WTC11 (cell line): ENCODE data around the gene TMEM181. TPM values are rescaled to one million over a fixed set of nuclear protein-coding genes. Genes with fewer than 3 reads are reported as not detected.

Experiments
- ATAC-seq: fragments of 200-7000 bp; cut with Tn5 transposase; 2 replicates; pipeline ENCODE4 v1.10.0; 2021; ENCODE audit warnings: mild to moderate bottlenecking, moderate library complexity
- CTCF ChIA-PET: fragments of 300-600 bp; sonication (Branson Sonifier 250); formaldehyde crosslinking; loops from one replicate; lab custom pipeline; 2021; ENCODE audit warnings: antibody characterized with exemption; lab: Charles Lee
- POLR2A ChIA-PET: fragments of 350-600 bp; sonication (Branson Sonifier 250); formaldehyde crosslinking; loops from one replicate; lab custom pipeline; 2021; ENCODE audit warnings: antibody characterized with exemption; lab: Charles Lee
- DNase-seq: peaks from one replicate; pipeline ENCODE4 v3.0.0; 2021; ENCODE audit warnings: low spot score
- H3K27ac Mint-ChIP-seq: 2 replicates; pipeline ENCODE4 v1.8.0; 2021; ENCODE audit warnings: mixed read lengths
- H3K27me3 Mint-ChIP-seq: 2 replicates; pipeline ENCODE4 v1.8.0; 2021; ENCODE audit warnings: low read depth, mild to moderate bottlenecking, moderate library complexity, mixed read lengths
- H3K36me3 Mint-ChIP-seq: 2 replicates; pipeline ENCODE4 v1.8.0; 2021; ENCODE audit warnings: mixed read lengths
- H3K4me1 Mint-ChIP-seq: 2 replicates; pipeline ENCODE4 v1.8.0; 2022; ENCODE audit warnings: mixed read lengths
- H3K4me3 Mint-ChIP-seq: 2 replicates; pipeline ENCODE4 v1.8.0; 2021; ENCODE audit warnings: mild to moderate bottlenecking, moderate library complexity, mixed read lengths
- H3K9me3 Mint-ChIP-seq: 2 replicates; pipeline ENCODE4 v1.8.0; 2021; ENCODE audit warnings: mixed read lengths
- CREM ChIP-seq: sonication (generic); formaldehyde crosslinking; IDR thresholded peaks from 2 replicates; pipeline ENCODE4 v1.8.1; 2022; ENCODE audit warnings: mild to moderate bottlenecking, missing genetic modification reagents, moderate library complexity
- KAT7 ChIP-seq: sonication (generic); formaldehyde crosslinking; IDR thresholded peaks from 2 replicates; pipeline ENCODE4 v1.8.1; 2023; ENCODE audit warnings: missing genetic modification reagents, mild to moderate bottlenecking, borderline replicate concordance
- NR1H2 ChIP-seq: sonication (generic); formaldehyde crosslinking; IDR thresholded peaks from 2 replicates; pipeline ENCODE4 v1.9.0; 2021; ENCODE audit warnings: mild to moderate bottlenecking, moderate library complexity, missing genetic modification reagents
- NR2C2 ChIP-seq: sonication (generic); formaldehyde crosslinking; IDR thresholded peaks from 2 replicates; pipeline ENCODE4 v1.8.0; 2022; ENCODE audit warnings: mild to moderate bottlenecking, missing genetic modification reagents
- NR3C1 ChIP-seq: sonication (generic); formaldehyde crosslinking; conservative IDR thresholded peaks from 2 replicates; pipeline ENCODE4 v1.8.1; 2023; ENCODE audit warnings: low read depth, mild to moderate bottlenecking, missing genetic modification reagents
- ZNF423 ChIP-seq: fragments of 250-450 bp; sonication (Bioruptor Pico); IDR thresholded peaks from 2 replicates; pipeline ENCODE4 v2.1.2; 2022; ENCODE audit warnings: mild to moderate bottlenecking, moderate library complexity
- total RNA-seq: library from RNA; stranded (reverse); gene quantifications from 3 replicates; pipeline ENCODE4 v1.2.3, GENCODE V29; 2021
- TF ChIP-seq, protein P1 (sequence below): sonication (generic); formaldehyde crosslinking; conservative IDR thresholded peaks from 2 replicates; pipeline ENCODE4 v1.8.1; 2022; ENCODE audit warnings: mild to moderate bottlenecking, missing genetic modification reagents
- TF ChIP-seq, protein P2 (sequence below): fragments of 250-450 bp; sonication (Bioruptor Pico); IDR thresholded peaks from 2 replicates; pipeline ENCODE4 v1.9.0; 2021; ENCODE audit warnings: moderate library complexity, mild to moderate bottlenecking, inconsistent platforms, borderline replicate concordance
- TF ChIP-seq, protein P3 (sequence below): sonication (generic); formaldehyde crosslinking; IDR thresholded peaks from 2 replicates; pipeline ENCODE4 v1.8.1; 2023; ENCODE audit warnings: mild to moderate bottlenecking, moderate library complexity, missing genetic modification reagents
- TF ChIP-seq, protein P4 (sequence below): sonication (generic); formaldehyde crosslinking; IDR thresholded peaks from 2 replicates; pipeline ENCODE4 v1.8.1; 2022; ENCODE audit warnings: low read depth, missing genetic modification reagents, borderline replicate concordance
- TF ChIP-seq, protein P5 (sequence below): sonication (generic); formaldehyde crosslinking; IDR thresholded peaks from 2 replicates; pipeline ENCODE4 v1.8.1; 2023; ENCODE audit warnings: mild to moderate bottlenecking, missing genetic modification reagents, moderate library complexity
- TF ChIP-seq, protein P6 (sequence below): fragments of 250-450 bp; sonication (Bioruptor Pico); IDR thresholded peaks from 2 replicates; pipeline ENCODE4 v1.9.0; 2021; ENCODE audit warnings: mild to moderate bottlenecking
- TF ChIP-seq, protein P7 (sequence below): fragments of 250-450 bp; sonication (Bioruptor Pico); IDR thresholded peaks from 2 replicates; pipeline ENCODE4 v1.8.0; 2021; ENCODE audit warnings: mild to moderate bottlenecking

The TMEM181 gene
- total RNA-seq, 1 experiment from 2014 or later, result 18.8 TPM

DNA sequence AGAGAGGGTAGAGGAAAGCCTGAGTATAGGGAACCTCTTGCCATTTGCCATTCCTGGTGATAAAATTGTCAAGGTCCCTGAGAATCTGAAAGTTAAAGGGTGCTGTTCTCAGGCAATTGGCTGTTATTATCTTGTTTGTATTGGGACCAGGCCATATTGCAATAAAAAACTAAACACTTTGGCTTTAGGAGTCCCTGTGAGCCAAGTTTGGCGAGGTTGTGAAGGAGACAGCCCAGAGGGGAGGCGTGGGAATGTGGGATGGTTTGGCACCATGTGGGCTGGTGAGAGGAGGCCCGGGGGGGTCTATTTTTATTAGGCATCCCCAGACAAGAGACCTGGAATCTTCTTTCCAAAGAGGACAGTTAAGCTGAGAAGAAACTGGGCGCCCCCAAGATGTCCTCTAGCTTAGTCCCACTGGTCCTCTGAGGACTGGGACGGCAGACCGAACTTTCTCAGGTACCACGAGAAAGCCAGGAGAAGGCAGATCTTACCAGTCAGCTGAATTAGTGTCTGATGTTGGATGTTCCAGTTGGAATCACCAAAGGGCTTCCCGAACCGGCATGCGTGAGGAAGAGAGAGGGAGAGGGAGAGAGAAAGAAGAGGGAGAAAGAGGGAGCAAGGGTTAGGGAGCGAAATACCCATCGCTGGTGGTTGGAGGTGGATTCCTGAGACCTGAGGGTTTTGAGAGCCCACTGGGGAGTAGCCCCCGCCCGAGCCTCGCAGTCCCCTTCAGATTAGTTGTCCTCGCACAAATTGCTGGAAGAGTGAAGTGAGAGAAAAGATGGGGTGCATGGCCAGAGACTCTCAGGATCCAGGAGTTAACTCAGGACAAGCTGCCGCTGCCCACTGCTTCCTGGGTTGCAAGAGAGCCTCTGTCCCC, 60.3 kb downstream of the TMEM181 start:
- Mint-ChIP-seq H3K4me1 (0 out of 2 replicates have a peak, but pooled peaks cover 5% of the 10 kb centered on the region), H3K27me3 (no peaks in the 10 kb centered on the region), H3K36me3 (peaks cover 60% of the 10 kb centered on the region), H3K9me3 (peaks cover 8% of the 10 kb centered on the region), H3K4me3 (no peak overlapping the region), H3K27ac (no peak overlapping the region)
- ChIA-PET CTCF (no interaction called here), POLR2A (no interaction called here)
- ATAC-seq (no peak), DNase-seq (no peak)
- TF ChIP-seq NR2C2 (CRISPR knock-in tag), result no peak
- TF ChIP-seq, protein P1, sequence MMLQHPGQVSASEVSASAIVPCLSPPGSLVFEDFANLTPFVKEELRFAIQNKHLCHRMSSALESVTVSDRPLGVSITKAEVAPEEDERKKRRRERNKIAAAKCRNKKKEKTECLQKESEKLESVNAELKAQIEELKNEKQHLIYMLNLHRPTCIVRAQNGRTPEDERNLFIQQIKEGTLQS, result no peak
- TF ChIP-seq, protein P2, sequence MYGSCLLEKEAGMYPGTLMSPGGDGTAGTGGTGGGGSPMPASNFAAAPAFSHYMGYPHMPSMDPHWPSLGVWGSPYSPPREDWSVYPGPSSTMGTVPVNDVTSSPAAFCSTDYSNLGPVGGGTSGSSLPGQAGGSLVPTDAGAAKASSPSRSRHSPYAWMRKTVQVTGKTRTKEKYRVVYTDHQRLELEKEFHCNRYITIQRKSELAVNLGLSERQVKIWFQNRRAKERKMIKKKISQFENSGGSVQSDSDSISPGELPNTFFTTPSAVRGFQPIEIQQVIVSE, result no peak
- TF ChIP-seq, protein P3, sequence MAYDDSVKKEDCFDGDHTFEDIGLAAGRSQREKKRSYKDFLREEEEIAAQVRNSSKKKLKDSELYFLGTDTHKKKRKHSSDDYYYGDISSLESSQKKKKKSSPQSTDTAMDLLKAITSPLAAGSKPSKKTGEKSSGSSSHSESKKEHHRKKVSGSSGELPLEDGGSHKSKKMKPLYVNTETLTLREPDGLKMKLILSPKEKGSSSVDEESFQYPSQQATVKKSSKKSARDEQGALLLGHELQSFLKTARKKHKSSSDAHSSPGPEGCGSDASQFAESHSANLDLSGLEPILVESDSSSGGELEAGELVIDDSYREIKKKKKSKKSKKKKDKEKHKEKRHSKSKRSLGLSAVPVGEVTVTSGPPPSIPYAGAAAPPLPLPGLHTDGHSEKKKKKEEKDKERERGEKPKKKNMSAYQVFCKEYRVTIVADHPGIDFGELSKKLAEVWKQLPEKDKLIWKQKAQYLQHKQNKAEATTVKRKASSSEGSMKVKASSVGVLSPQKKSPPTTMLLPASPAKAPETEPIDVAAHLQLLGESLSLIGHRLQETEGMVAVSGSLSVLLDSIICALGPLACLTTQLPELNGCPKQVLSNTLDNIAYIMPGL, result no peak
- TF ChIP-seq, protein P4, sequence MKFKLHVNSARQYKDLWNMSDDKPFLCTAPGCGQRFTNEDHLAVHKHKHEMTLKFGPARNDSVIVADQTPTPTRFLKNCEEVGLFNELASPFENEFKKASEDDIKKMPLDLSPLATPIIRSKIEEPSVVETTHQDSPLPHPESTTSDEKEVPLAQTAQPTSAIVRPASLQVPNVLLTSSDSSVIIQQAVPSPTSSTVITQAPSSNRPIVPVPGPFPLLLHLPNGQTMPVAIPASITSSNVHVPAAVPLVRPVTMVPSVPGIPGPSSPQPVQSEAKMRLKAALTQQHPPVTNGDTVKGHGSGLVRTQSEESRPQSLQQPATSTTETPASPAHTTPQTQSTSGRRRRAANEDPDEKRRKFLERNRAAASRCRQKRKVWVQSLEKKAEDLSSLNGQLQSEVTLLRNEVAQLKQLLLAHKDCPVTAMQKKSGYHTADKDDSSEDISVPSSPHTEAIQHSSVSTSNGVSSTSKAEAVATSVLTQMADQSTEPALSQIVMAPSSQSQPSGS (CRISPR knock-in tag), result no peak
- no peak for TF ChIP-seq NR1H2 (CRISPR knock-in tag)
- TF ChIP-seq ZNF423 (CRISPR knock-in tag), result no peak
- TF ChIP-seq, protein P5, sequence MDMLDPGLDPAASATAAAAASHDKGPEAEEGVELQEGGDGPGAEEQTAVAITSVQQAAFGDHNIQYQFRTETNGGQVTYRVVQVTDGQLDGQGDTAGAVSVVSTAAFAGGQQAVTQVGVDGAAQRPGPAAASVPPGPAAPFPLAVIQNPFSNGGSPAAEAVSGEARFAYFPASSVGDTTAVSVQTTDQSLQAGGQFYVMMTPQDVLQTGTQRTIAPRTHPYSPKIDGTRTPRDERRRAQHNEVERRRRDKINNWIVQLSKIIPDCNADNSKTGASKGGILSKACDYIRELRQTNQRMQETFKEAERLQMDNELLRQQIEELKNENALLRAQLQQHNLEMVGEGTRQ (CRISPR knock-in tag), result no peak
- TF ChIP-seq, protein P6, sequence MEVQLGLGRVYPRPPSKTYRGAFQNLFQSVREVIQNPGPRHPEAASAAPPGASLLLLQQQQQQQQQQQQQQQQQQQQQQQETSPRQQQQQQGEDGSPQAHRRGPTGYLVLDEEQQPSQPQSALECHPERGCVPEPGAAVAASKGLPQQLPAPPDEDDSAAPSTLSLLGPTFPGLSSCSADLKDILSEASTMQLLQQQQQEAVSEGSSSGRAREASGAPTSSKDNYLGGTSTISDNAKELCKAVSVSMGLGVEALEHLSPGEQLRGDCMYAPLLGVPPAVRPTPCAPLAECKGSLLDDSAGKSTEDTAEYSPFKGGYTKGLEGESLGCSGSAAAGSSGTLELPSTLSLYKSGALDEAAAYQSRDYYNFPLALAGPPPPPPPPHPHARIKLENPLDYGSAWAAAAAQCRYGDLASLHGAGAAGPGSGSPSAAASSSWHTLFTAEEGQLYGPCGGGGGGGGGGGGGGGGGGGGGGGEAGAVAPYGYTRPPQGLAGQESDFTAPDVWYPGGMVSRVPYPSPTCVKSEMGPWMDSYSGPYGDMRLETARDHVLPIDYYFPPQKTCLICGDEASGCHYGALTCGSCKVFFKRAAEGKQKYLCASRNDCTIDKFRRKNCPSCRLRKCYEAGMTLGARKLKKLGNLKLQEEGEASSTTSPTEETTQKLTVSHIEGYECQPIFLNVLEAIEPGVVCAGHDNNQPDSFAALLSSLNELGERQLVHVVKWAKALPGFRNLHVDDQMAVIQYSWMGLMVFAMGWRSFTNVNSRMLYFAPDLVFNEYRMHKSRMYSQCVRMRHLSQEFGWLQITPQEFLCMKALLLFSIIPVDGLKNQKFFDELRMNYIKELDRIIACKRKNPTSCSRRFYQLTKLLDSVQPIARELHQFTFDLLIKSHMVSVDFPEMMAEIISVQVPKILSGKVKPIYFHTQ, result no peak
- TF ChIP-seq, protein P7, sequence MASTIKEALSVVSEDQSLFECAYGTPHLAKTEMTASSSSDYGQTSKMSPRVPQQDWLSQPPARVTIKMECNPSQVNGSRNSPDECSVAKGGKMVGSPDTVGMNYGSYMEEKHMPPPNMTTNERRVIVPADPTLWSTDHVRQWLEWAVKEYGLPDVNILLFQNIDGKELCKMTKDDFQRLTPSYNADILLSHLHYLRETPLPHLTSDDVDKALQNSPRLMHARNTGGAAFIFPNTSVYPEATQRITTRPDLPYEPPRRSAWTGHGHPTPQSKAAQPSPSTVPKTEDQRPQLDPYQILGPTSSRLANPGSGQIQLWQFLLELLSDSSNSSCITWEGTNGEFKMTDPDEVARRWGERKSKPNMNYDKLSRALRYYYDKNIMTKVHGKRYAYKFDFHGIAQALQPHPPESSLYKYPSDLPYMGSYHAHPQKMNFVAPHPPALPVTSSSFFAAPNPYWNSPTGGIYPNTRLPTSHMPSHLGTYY (CRISPR knock-in tag), result no peak
- no peak for TF ChIP-seq CREM
- no peak for TF ChIP-seq NR3C1 (CRISPR knock-in tag)
- TF ChIP-seq KAT7 (CRISPR knock-in tag), result no peak
